ENCODE measurements around the gene PRDM15.

PRDM15 gene

GRCh38 chr21:41858466-41859296 lies 20.5 kb downstream of the PRDM15 start:
- H3K27ac ChIP-seq, result no peak overlapping the region
- no peaks in the 10 kb centered on the region for H3K27me3 ChIP-seq
- H3K4me1 ChIP-seq, result peaks cover 46% of the 10 kb centered on the region
- peaks cover 58% of the 10 kb centered on the region for H3K36me3 ChIP-seq
- TF ChIP-seq Cebpa-rat (IDR thresholded peaks at IDR 0.05), result no peak
- no peaks in the 10 kb centered on the region for H4K20me1 ChIP-seq
- no peak overlapping the region for H3K4me2 ChIP-seq
- no peak overlapping the region for H3K9ac ChIP-seq
- peaks cover 14% of the 10 kb centered on the region; the same call in 1 of the 2 replicates for H3K9me3 ChIP-seq
- H3K4me3 ChIP-seq, result no peak overlapping the region

GRCh38 chr21:41857771-41858300 lies 21.3 kb downstream of the PRDM15 start:
- Histone ChIP-seq H4K20me1 (no peaks in the 10 kb centered on the region), H3K27ac (peak overlapping the region; percentile 30; the same call in 1 of the 2 replicates), H3K4me1 (peaks cover 38% of the 10 kb centered on the region), H3K36me3 (peaks cover 66% of the 10 kb centered on the region), H3K27me3 (no peaks in the 10 kb centered on the region), H3K4me3 (no peak overlapping the region), H3K9me3 (peaks cover 14% of the 10 kb centered on the region; the same call in 1 of the 2 replicates), H3K9ac (no peak overlapping the region), H3K4me2 (peak overlapping the region; percentile 36; the same call in 1 of the 2 replicates)
- no peak for TF ChIP-seq Cebpa-rat (IDR thresholded peaks at IDR 0.05)

GRCh38 chr21:41856572-41856971 lies 22.6 kb downstream of the PRDM15 start:
- Histone ChIP-seq H3K9me3 (peaks cover 14% of the 10 kb centered on the region; the same call in 1 of the 2 replicates), H3K4me3 (no peak overlapping the region), H3K4me1 (peaks cover 38% of the 10 kb centered on the region), H3K27ac (no peak overlapping the region), H3K36me3 (peaks cover 73% of the 10 kb centered on the region), H4K20me1 (no peaks in the 10 kb centered on the region), H3K9ac (no peak overlapping the region), H3K27me3 (no peaks in the 10 kb centered on the region), H3K4me2 (no peak overlapping the region)
- no peak for TF ChIP-seq Cebpa-rat (IDR thresholded peaks at IDR 0.05)

GRCh38 chr21:41854426-41854995 lies 24.6 kb downstream of the PRDM15 start:
- Histone ChIP-seq H3K27me3 (no peaks in the 10 kb centered on the region), H3K4me3 (no peak overlapping the region), H3K27ac (no peak overlapping the region), H4K20me1 (no peaks in the 10 kb centered on the region), H3K4me2 (no peak overlapping the region), H3K4me1 (peaks cover 44% of the 10 kb centered on the region), H3K9me3 (peaks cover 14% of the 10 kb centered on the region; the same call in 1 of the 2 replicates), H3K9ac (no peak overlapping the region), H3K36me3 (peaks cover 78% of the 10 kb centered on the region)
- TF ChIP-seq Cebpa-rat (IDR thresholded peaks at IDR 0.05), result no peak

GRCh38 chr21:41852929-41853320 lies 26.2 kb downstream of the PRDM15 start:
- Histone ChIP-seq H3K4me2 (no peak overlapping the region), H3K9ac (no peak overlapping the region), H3K27me3 (no peaks in the 10 kb centered on the region), H3K36me3 (peaks cover 74% of the 10 kb centered on the region), H3K27ac (no peak overlapping the region), H3K4me1 (peaks cover 51% of the 10 kb centered on the region), H3K4me3 (no peak overlapping the region), H4K20me1 (no peaks in the 10 kb centered on the region), H3K9me3 (peaks cover 14% of the 10 kb centered on the region; the same call in 1 of the 2 replicates)
- no peak for TF ChIP-seq Cebpa-rat (IDR thresholded peaks at IDR 0.05)

GRCh38 chr21:41852151-41852928 lies 26.8 kb downstream of the PRDM15 start:
- H3K9ac ChIP-seq, result peak overlapping the region; percentile 32; the same call in 1 of the 2 replicates
- peak overlapping the region; percentile 60 for H3K4me2 ChIP-seq
- H3K27me3 ChIP-seq, result no peaks in the 10 kb centered on the region
- H3K9me3 ChIP-seq, result peaks cover 12% of the 10 kb centered on the region; the same call in 1 of the 2 replicates
- H3K4me1 ChIP-seq, result peaks cover 51% of the 10 kb centered on the region
- no peak overlapping the region for H3K4me3 ChIP-seq
- no peaks in the 10 kb centered on the region for H4K20me1 ChIP-seq
- no peak for TF ChIP-seq Cebpa-rat (IDR thresholded peaks at IDR 0.05)
- peak overlapping the region; percentile 42 for H3K27ac ChIP-seq
- peaks cover 68% of the 10 kb centered on the region for H3K36me3 ChIP-seq

- Histone ChIP-seq H3K27ac (peak overlapping the region; percentile 15; the same call in 1 of the 2 replicates), H3K4me3 (no peak overlapping the region), H3K9ac (peak overlapping the region; percentile 23; the same call in 1 of the 2 replicates), H3K4me1 (peaks cover 59% of the 10 kb centered on the region), H3K4me2 (peak overlapping the region; percentile 60), H4K20me1 (no peaks in the 10 kb centered on the region), H3K9me3 (peaks cover under 1% of the 10 kb centered on the region; the same call in 1 of the 2 replicates), H3K36me3 (peaks cover 66% of the 10 kb centered on the region), H3K27me3 (no peaks in the 10 kb centered on the region)
- no peak for TF ChIP-seq Cebpa-rat (IDR thresholded peaks at IDR 0.05)
These were observed 27.9 kb downstream of the PRDM15 start for GRCh38 chr21:41851090-41851790.

GRCh38 chr21:41850085-41850484 lies 29.1 kb downstream of the PRDM15 start:
- H3K4me2 ChIP-seq, result no peak overlapping the region

More at GRCh38 chr21:41850085-41850484, 29.1 kb downstream of the PRDM15 start:
- H3K4me3 ChIP-seq, result no peak overlapping the region
- H4K20me1 ChIP-seq, result no peaks in the 10 kb centered on the region
- H3K36me3 ChIP-seq, result peaks cover 59% of the 10 kb centered on the region
- H3K27ac ChIP-seq, result no peak overlapping the region
- TF ChIP-seq Cebpa-rat (IDR thresholded peaks at IDR 0.05), result no peak
- H3K4me1 ChIP-seq, result peaks cover 70% of the 10 kb centered on the region
- no peak overlapping the region for H3K9ac ChIP-seq
- H3K9me3 ChIP-seq, result no peaks in the 10 kb centered on the region
- no peaks in the 10 kb centered on the region for H3K27me3 ChIP-seq
